Spleen (tissue), 7 donors: Measurements from ENCODE around the gene IL21R.

Experiments used
- CTCF ChIP-seq, 11 experiments: fragments of 200-600 bp in 7 of 11; fragments of 450-650 bp in 4 of 11; sonication (generic) in 4 of 11; IDR thresholded peaks in 8 of 11; conservative IDR thresholded peaks in 3 of 11; 1 replicate in 7 of 11; 2 replicates in 4 of 11; pipeline versions ENCODE4 v1.4.0 to v1.8.0; 2016 to 2021; ENCODE audit warnings: antibody characterized with exemption in 11 of 11, inconsistent platforms in 4 of 11, mild to moderate bottlenecking in 1 of 11
- POLR2A ChIP-seq, 3 donors: fragments of 450-650 bp; IDR thresholded peaks; one replicate each; pipeline ENCODE4 v1.5.1; 2017; ENCODE audit warnings: antibody characterized with exemption in 3 of 3, mild to moderate bottlenecking in 1 of 3
- POLR2AphosphoS5 ChIP-seq, 3 donors: sonication (generic); formaldehyde crosslinking; IDR thresholded peaks; one replicate each; pipeline ENCODE4 v1.5.1; 2017; ENCODE audit warnings: antibody characterized with exemption in 3 of 3
- donor health status: DM: no; HTN: no; CAD: no; lungs with moderate emphysema.
- donor health status: DM: no; HTN: no; CAD: no.
- donor health status: DM: no; HTN: no; CAD: no.

- TF ChIP-seq CTCF (IDR thresholded peaks at IDR 0.05 in 8 of 11, conservative IDR thresholded peaks at IDR 0.05 in 3 of 11) = no peak
- no peak for TF ChIP-seq POLR2A (IDR thresholded peaks at IDR 0.05)
- no peak for TF ChIP-seq POLR2AphosphoS5 (IDR thresholded peaks at IDR 0.05)
Observed at GRCh38 chr16:27374221-27374803, 27.7 kb upstream of the IL21R start.
